ENCODE results near the gene TEDDM1.

- no peak for TF ChIP-seq POLR2A (IDR thresholded peaks at IDR 0.05)
- no peak for TF ChIP-seq CTCF (IDR thresholded peaks at IDR 0.05)
Observed at GRCh38 chr1:182441719-182442118, 41.3 kb upstream of the TEDDM1 start.

Measured in thyroid gland (tissue), 4 donors.